Kidney (tissue), 14 donors: ENCODE results near the gene DNAJC5G. TPM values are rescaled to one million over a fixed set of nuclear protein-coding genes. Genes with fewer than 3 reads are reported as not detected.

Source experiments
- DNase-seq, 5 donors: peaks; one replicate each; pipeline ENCODE4 v3.0.0-alpha.2; 2013 to 2020
- FAIRE-seq: peaks from 2 replicates; lab custom pipeline; 2012; peaks lifted over from hg19 to GRCh38; lab: Jason Lieb, UNC
- H3K27ac ChIP-seq, 2 donors: one replicate each; pipeline ENCODE4 v1.7.0; 2013; ENCODE audit warnings: low read depth in 2 of 2, low read length in 2 of 2, inconsistent platforms in 1 of 2
- H3K27me3 ChIP-seq: one replicate; pipeline ENCODE4 v1.7.1; 2013; ENCODE audit warnings: low read length, inconsistent platforms; ENCODE audit not compliant: control insufficient read depth, insufficient read depth
- H3K36me3 ChIP-seq, 3 donors: one replicate each; pipeline versions ENCODE4 v1.7.0 to v1.7.1; 2013; ENCODE audit warnings: low read length in 3 of 3, control low read depth in 1 of 3, inconsistent platforms in 1 of 3; ENCODE audit not compliant: insufficient read depth in 3 of 3, control insufficient read depth in 2 of 3
- H3K4me1 ChIP-seq, 3 donors: one replicate each; pipeline versions ENCODE4 v1.7.0 to v1.7.1; 2013; ENCODE audit warnings: low read length in 3 of 3, inconsistent platforms in 1 of 3, low read depth in 1 of 3; ENCODE audit not compliant: control insufficient read depth in 2 of 3, insufficient read depth in 2 of 3
- H3K4me3 ChIP-seq, 3 donors: one replicate each; pipeline versions ENCODE4 v1.7.0 to v1.8.1; 2013; ENCODE audit warnings: low read length in 3 of 3, control low read depth in 1 of 3, inconsistent platforms in 1 of 3
- H3K9ac ChIP-seq, 3 donors: one replicate each; pipeline versions ENCODE4 v1.7.0 to v1.7.1; 2013; ENCODE audit warnings: low read length in 3 of 3, control low read depth in 1 of 3, inconsistent platforms in 1 of 3
- H3K9me3 ChIP-seq, 3 donors: one replicate each; pipeline versions ENCODE4 v1.7.0 to v1.7.1; 2013; ENCODE audit warnings: low read length in 3 of 3, control low read depth in 1 of 3, inconsistent platforms in 1 of 3; ENCODE audit not compliant: control insufficient read depth in 2 of 3, insufficient read depth in 1 of 3
- intact Hi-C: fragments of 100-400 bp; cut with DNase I; formaldehyde crosslinking; loops from one replicate; pipeline ENCODE4 v1.11.1; 2022
- polyA plus RNA-seq: library from polyadenylated mRNA; stranded (reverse); fragments of 350-450 nt; fragmentation: Illumina TruSeq; extraction: RNeasy Lipid Tissue Mini Kit (QIAGEN cat#74804); gene quantifications from one replicate; pipeline ENCODE4 v1.2.3, GENCODE V29; 2014; ENCODE audit warnings: low read depth, low replicate concordance; ENCODE audit not compliant: insufficient read depth
- total RNA-seq: library from RNA; stranded (reverse); fragmentation: NEBNext Ultra II Directional; extraction: Animal tissue kit (Norgen Biotek cat#: 25700); gene quantifications from one replicate; pipeline ENCODE4 v1.2.1, GENCODE V29; 2021
- TF ChIP-seq, protein P1 (sequence below): IDR thresholded peaks from 3 replicates; pipeline ENCODE4 v1.5.1; 2012; ENCODE audit warnings: mild to moderate bottlenecking, moderate library complexity, borderline replicate concordance; ENCODE audit not compliant: insufficient read depth; ENCODE audit errors: extremely low read depth
- donor health status: control.
- donor health status: control.
- donor health status: control.
- donor health status: control.
- donor health status: control.
- donor health status: DM: yes; HTN: yes; CAD: no.
- donor health status: Normal renal cell carcinoma (clear cell type).

The DNAJC5G gene
- total and polyA plus RNA-seq, 2 donors from 2014 or later: not detected

DNA sequence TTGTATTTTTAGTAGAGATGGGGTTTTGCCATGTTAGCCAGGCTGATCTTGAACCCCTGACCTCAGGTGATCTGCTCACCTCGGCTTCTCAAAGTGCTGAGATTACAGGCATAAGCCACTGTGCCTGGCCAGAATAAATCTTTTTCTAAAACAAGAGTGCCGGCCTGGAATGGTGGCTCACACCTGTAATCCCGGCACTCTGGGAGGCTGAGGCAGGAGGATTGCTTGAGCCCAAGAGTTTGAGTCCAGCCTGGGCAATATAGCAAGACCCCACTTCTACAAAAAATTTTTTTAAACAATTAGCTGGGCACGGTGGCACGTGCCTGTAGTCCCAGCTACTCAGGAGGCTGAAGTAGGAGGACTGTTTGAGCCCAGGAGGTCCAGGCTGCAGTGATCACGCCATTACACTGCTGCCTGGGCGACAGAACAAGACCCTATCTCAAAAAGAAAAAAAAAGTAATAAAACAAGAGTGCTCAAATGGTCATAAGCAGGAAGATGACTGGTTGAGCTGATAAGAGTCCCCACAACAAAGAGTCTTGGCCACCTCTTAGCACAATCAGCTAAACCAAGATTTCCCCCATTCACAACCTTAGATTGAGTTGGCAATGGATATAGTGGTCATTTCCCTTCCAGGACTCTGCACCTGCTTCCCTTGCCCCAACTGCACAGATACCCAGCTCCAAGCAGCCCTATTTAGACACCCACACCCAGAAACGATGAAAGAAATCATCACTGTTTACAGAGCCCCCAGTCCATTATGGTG is 38.8 kb downstream of the DNAJC5G start:
- Histone ChIP-seq H3K9me3 (no peaks in the 10 kb centered on the region), H3K4me1 (no peaks in the 10 kb centered on the region), H3K27me3 (no peaks in the 10 kb centered on the region), H3K27ac (no peak overlapping the region), H3K36me3 (no peaks in the 10 kb centered on the region), H3K9ac (no peak overlapping the region), H3K4me3 (no peak overlapping the region)
- peak in 1 of 5 donors; percentile 23 for DNase-seq
- no peak for FAIRE-seq
- intact Hi-C loops: no loop called here
- TF ChIP-seq, protein P1, sequence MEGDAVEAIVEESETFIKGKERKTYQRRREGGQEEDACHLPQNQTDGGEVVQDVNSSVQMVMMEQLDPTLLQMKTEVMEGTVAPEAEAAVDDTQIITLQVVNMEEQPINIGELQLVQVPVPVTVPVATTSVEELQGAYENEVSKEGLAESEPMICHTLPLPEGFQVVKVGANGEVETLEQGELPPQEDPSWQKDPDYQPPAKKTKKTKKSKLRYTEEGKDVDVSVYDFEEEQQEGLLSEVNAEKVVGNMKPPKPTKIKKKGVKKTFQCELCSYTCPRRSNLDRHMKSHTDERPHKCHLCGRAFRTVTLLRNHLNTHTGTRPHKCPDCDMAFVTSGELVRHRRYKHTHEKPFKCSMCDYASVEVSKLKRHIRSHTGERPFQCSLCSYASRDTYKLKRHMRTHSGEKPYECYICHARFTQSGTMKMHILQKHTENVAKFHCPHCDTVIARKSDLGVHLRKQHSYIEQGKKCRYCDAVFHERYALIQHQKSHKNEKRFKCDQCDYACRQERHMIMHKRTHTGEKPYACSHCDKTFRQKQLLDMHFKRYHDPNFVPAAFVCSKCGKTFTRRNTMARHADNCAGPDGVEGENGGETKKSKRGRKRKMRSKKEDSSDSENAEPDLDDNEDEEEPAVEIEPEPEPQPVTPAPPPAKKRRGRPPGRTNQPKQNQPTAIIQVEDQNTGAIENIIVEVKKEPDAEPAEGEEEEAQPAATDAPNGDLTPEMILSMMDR: no peak

DNA sequence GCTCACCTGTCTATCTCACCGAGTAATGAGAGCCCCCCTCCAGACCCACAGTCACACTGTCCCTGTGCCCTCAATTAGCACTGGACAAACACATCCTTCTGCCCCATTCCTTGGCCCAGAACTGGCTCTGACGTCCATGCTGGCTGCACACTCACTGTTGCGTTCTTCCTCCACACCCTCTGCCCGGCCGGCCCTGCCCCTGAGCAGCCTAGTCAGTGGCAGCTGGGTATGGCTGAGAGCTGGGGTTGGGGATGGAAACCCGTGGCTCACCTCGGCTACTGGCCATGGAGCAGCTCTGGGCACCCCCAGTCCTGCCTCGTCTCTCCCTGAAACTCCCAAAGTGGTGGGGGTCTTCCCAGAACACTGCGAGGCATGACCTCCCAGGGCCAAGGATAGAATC is 39.5 kb downstream of the DNAJC5G start:
- no peaks in the 10 kb centered on the region for H3K4me1 ChIP-seq
- H3K36me3 ChIP-seq: no peaks in the 10 kb centered on the region
- TF ChIP-seq, protein P1: no peak
- no peak overlapping the region for H3K9ac ChIP-seq
- peak in 1 of 5 donors; percentile 53 for DNase-seq
- intact Hi-C loops: no loop called here
- H3K27me3 ChIP-seq: no peaks in the 10 kb centered on the region
- no peak overlapping the region for H3K4me3 ChIP-seq
- H3K9me3 ChIP-seq: no peaks in the 10 kb centered on the region
- FAIRE-seq: no peak
- H3K27ac ChIP-seq: no peak overlapping the region

DNA sequence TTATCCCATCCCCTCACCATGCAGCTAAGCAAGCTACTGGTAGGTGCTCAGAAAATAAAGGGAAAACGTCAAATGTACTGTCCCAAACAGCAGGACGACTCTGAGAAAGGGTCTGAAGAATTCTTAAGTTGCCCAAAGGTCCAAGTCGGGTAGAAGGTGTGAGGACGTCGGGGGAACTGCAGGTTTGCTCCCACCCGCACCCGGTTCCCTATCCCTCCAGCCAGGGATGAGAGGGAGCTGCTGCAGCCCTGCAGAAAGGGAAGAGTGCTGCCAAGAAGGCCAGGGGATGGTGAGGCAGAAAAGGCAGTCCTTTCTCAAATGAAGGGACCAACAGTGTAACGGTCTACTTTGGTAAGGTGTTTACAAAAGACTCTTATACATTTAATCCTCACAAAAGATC is 39.9 kb downstream of the DNAJC5G start:
- Histone ChIP-seq H3K36me3 (no peaks in the 10 kb centered on the region), H3K4me1 (no peaks in the 10 kb centered on the region), H3K9me3 (no peaks in the 10 kb centered on the region), H3K27ac (no peak overlapping the region), H3K27me3 (no peaks in the 10 kb centered on the region), H3K4me3 (no peak overlapping the region), H3K9ac (no peak overlapping the region)
- FAIRE-seq: no peak
- peak in 1 of 5 donors; percentile 16 for DNase-seq
- intact Hi-C loops: no loop called here
- TF ChIP-seq, protein P1: no peak
